PFSK-1 (cell line): Measurements from ENCODE around the gene SKI.

Source experiments
- FOXP2 ChIP-seq: optimal IDR thresholded peaks from 2 replicates; pipeline ENCODE3; 2011; ENCODE audit warnings: borderline replicate concordance, control low read depth, inconsistent platforms; ENCODE audit not compliant: insufficient read depth; ENCODE audit errors: extremely low read length, extremely low read depth
- POLR2AphosphoS5 ChIP-seq: IDR thresholded peaks from 2 replicates; pipeline ENCODE4 v1.6.1; 2012; ENCODE audit warnings: low read depth, mild to moderate bottlenecking, control low read depth, low read length, moderate library complexity
- REST ChIP-seq, 2 experiments: IDR thresholded peaks; 2 replicates each; pipeline versions ENCODE4 v1.6.1 to v1.8.0; 2011 to 2012; ENCODE audit warnings: low read depth in 2 of 2, low read length in 2 of 2, control low read depth in 1 of 2, inconsistent platforms in 1 of 2, mild to moderate bottlenecking in 1 of 2, moderate library complexity in 1 of 2; ENCODE audit not compliant: insufficient read depth in 1 of 2
- SIN3A ChIP-seq: IDR thresholded peaks from 2 replicates; pipeline ENCODE4 v1.6.1; 2012; ENCODE audit warnings: mild to moderate bottlenecking, low read length, moderate library complexity, borderline replicate concordance; ENCODE audit not compliant: insufficient read depth
- TAF1 ChIP-seq: IDR thresholded peaks from 2 replicates; pipeline ENCODE4 v1.6.1; 2012; ENCODE audit warnings: low read length, control low read depth, borderline replicate concordance; ENCODE audit not compliant: insufficient read depth

The SKI gene

GRCh38 chr1:2337501-2337900 lies 109.4 kb downstream of the SKI start:
- no peak for TF ChIP-seq TAF1
- TF ChIP-seq POLR2AphosphoS5 = no peak
- no peak for TF ChIP-seq REST (IDR thresholded peaks at IDR 0.05; ENCODE audit: insufficient read depth in 1 of 2, low read depth in 2 of 2, low read length in 2 of 2)
- no peak for TF ChIP-seq SIN3A
- TF ChIP-seq FOXP2 = no peak

- TF ChIP-seq POLR2AphosphoS5 = no peak
- TF ChIP-seq REST (IDR thresholded peaks at IDR 0.05; ENCODE audit: insufficient read depth in 1 of 2, low read depth in 2 of 2, low read length in 2 of 2) = no peak
- TF ChIP-seq FOXP2 = no peak
- TF ChIP-seq TAF1 = no peak
- TF ChIP-seq SIN3A = no peak
These were observed 111.3 kb downstream of the SKI start for GRCh38 chr1:2339206-2340085.

GRCh38 chr1:2340086-2340917 lies 112.2 kb downstream of the SKI start:
- no peak for TF ChIP-seq REST (IDR thresholded peaks at IDR 0.05; ENCODE audit: insufficient read depth in 1 of 2, low read depth in 2 of 2, low read length in 2 of 2)
- no peak for TF ChIP-seq SIN3A
- TF ChIP-seq POLR2AphosphoS5 = no peak
- TF ChIP-seq TAF1 = no peak
- no peak for TF ChIP-seq FOXP2

- no peak for TF ChIP-seq REST (IDR thresholded peaks at IDR 0.05; ENCODE audit: insufficient read depth in 1 of 2, low read depth in 2 of 2, low read length in 2 of 2)
- no peak for TF ChIP-seq SIN3A
- TF ChIP-seq FOXP2 = no peak
- TF ChIP-seq TAF1 = no peak
- TF ChIP-seq POLR2AphosphoS5 = no peak
These were observed 112.8 kb downstream of the SKI start for GRCh38 chr1:2340918-2341254.
